ENCODE measurements around the gene PREX1. TPM values are rescaled to one million over a fixed set of nuclear protein-coding genes. Genes with fewer than 3 reads are reported as not detected.

The PREX1 gene
- total RNA-seq, 2 donors from 2014 or later = 11.5 to 21.7 TPM

DNA sequence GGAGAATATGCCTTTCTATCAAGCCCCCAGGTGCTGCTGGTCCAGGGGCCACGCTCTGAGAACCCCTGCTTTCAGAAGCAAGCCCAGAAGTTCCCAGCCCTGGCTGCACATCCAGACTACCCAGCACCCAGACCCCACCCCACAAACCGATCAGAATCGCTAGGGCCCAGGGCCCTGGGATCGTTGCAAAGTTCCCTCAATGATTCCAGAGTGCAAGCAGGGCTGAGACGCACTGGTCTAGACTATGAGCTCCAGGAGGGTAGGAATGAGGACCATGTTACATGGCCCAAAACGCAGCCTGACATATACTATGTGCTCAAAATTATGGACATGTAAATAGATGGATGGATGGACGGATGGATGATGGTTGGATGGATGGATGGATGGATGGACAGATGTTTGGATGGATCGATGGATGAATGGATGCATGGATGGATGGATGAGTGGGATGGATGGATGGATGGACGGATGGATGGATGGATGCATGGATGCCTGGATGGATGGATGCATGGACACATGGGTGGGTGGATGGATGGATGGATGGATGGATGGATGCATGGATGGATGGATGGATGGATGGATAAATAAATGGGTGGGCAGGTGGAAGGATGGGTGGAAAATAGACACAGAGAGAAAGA, 194.1 kb downstream of the PREX1 start:
- peaks cover 28% of the 10 kb centered on the region for H3K36me3 ChIP-seq
- no peak for TF ChIP-seq CTCF (IDR thresholded peaks at IDR 0.05)
- H3K27ac ChIP-seq = no peak overlapping the region
- no peaks in the 10 kb centered on the region for H3K4me1 ChIP-seq
- no peak for DNase-seq (ENCODE audit: low spot score)
- no peak overlapping the region for H3K4me3 ChIP-seq
- H3K27me3 ChIP-seq = no peaks in the 10 kb centered on the region
- no peaks in the 10 kb centered on the region for H3K9me3 ChIP-seq

- Histone ChIP-seq H3K9me3 (no peaks in the 10 kb centered on the region), H3K4me3 (no peak overlapping the region), H3K4me1 (no peaks in the 10 kb centered on the region), H3K27ac (no peak overlapping the region), H3K27me3 (no peaks in the 10 kb centered on the region), H3K36me3 (peaks cover 25% of the 10 kb centered on the region)
- TF ChIP-seq CTCF (IDR thresholded peaks at IDR 0.05) = no peak
- no peak for DNase-seq (ENCODE audit: low spot score)
These were observed 194.8 kb downstream of the PREX1 start for GRCh38 chr20:48632825-48633619.

DNA sequence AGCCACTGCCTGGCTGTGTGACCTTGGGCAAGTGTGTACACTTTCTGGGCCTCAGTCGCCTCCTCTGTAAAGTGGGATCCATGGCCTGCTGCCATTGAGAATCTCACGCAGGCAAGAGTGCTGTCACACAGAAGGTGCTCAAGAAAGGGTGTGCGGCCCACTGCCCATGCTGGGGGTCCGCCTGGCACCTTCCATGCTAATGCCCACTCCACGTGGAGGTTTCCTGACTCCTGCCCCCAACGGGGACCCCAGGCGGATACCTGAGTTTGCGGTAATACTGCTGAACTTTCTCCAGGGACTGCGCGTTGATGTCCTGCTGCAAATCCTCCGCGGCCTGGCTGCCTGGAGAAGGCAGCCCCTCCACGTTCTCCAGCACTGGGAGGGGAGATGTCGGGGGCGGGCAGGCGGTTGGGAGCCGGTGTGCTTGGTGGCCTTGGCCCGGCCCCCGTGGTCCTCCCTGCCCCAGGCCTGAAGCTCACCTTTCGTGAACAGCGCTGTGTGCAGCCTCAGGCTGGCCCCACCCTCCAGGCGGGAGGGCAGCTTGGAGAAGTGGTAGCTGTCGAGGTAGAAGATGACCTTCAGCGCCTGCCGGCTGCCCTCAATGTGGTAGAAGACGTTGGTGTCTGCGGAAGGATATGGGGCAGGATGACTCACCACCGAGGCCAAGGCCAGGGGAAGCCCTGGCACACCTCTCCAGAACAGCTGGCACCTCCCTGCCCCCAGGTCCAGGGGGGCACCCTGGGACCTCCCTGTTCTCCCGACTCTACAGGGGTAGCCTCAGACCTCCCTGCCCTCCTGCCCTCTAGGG, 195.6 kb downstream of the PREX1 start:
- Histone ChIP-seq H3K4me1 (no peaks in the 10 kb centered on the region), H3K9me3 (no peaks in the 10 kb centered on the region), H3K4me3 (no peak overlapping the region), H3K27ac (no peak overlapping the region), H3K36me3 (peaks cover 25% of the 10 kb centered on the region), H3K27me3 (no peaks in the 10 kb centered on the region)
- no peak for TF ChIP-seq CTCF (IDR thresholded peaks at IDR 0.05)
- DNase-seq (ENCODE audit: low spot score) = no peak

DNA sequence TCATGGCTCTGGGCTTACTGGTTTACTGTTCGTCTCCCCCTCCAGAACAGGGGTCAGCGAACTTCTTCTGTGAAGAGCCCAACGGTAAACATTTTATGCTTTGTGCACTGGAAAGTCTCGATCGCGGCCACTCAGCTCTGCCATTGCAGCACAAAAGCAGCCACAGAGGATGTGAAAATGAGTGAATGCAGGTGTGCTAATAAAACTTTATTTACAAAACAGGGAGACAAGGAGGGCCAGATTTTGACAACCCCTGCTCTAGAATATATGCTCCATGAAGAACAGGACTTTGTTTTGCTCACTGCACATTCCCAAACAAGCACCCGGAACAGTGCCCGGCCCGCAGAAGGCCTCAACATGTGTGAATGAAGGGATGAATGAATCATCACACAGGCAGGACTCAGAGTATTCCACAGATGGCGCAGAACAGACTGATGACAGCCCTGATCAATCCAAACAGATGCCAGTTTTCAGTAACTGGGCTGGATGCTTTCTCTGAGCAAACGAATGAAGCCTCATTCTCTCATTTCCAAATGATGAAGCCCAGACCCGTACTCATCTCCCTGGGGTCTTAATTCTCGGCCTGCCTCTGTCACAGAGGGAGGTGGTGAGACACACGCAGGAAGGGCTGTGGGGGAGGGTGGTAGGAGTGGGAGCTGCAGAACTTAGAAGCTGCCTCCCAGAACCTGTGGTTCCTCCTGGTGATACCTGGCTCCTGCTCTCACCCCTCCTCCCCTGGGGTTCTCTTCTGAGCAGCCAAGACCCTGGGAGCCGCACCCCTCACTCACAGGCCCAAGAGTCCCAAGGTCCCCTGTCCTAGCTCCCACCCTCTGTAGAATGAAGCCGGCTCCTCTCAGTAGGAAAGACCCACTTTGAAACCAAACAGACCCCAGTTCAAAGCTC, 196.4 kb downstream of the PREX1 start:
- Histone ChIP-seq H3K27ac (no peak overlapping the region), H3K27me3 (no peaks in the 10 kb centered on the region), H3K4me1 (no peaks in the 10 kb centered on the region), H3K9me3 (no peaks in the 10 kb centered on the region), H3K36me3 (peaks cover 25% of the 10 kb centered on the region), H3K4me3 (no peak overlapping the region)
- TF ChIP-seq CTCF (IDR thresholded peaks at IDR 0.05) = no peak
- no peak for DNase-seq (ENCODE audit: low spot score)

GRCh38 chr20:48630342-48631075, 197.3 kb downstream of the PREX1 start:
- Histone ChIP-seq H3K36me3 (peaks cover 25% of the 10 kb centered on the region), H3K4me3 (no peak overlapping the region), H3K9me3 (no peaks in the 10 kb centered on the region), H3K27me3 (no peaks in the 10 kb centered on the region), H3K4me1 (no peaks in the 10 kb centered on the region), H3K27ac (no peak overlapping the region)
- no peak for DNase-seq (ENCODE audit: low spot score)
- no peak for TF ChIP-seq CTCF (IDR thresholded peaks at IDR 0.05)
